ENCODE data around the gene IKBKE.

DNA sequence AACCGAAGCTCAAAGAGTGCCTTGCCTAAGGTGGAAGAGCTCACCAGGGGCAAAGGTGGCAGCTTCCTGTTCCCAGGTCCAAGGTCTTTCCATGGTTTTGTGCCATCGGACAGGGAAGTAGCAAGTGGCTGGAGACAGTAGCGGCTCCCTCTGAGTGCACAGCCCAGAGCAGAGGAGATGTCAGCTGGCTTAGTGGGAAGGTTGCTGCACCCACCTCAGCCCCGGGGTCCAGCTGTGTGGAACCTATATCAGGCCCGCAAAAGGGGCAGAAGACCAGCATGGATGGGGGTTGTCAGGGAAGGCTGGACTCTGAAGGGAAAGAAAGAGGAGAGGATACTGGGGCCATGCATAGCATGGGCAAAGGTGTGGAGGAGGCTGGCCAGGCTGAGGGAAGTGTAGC, 6.8 kb downstream of the IKBKE start:
- TF ChIP-seq POLR2A (IDR thresholded peaks at IDR 0.05): no peak
- TF ChIP-seq, protein P1, sequence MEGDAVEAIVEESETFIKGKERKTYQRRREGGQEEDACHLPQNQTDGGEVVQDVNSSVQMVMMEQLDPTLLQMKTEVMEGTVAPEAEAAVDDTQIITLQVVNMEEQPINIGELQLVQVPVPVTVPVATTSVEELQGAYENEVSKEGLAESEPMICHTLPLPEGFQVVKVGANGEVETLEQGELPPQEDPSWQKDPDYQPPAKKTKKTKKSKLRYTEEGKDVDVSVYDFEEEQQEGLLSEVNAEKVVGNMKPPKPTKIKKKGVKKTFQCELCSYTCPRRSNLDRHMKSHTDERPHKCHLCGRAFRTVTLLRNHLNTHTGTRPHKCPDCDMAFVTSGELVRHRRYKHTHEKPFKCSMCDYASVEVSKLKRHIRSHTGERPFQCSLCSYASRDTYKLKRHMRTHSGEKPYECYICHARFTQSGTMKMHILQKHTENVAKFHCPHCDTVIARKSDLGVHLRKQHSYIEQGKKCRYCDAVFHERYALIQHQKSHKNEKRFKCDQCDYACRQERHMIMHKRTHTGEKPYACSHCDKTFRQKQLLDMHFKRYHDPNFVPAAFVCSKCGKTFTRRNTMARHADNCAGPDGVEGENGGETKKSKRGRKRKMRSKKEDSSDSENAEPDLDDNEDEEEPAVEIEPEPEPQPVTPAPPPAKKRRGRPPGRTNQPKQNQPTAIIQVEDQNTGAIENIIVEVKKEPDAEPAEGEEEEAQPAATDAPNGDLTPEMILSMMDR (IDR thresholded peaks at IDR 0.05): no peak

Data from prostate gland (tissue), 2 donors.